Prostate gland (tissue), 2 donors: Measurements from ENCODE around the gene GOLM1. TPM values are rescaled to one million over a fixed set of nuclear protein-coding genes. Genes with fewer than 3 reads are reported as not detected.

Source experiments
- DNase-seq: peaks from one replicate; pipeline ENCODE4 v3.0.0-alpha.2; 2019; ENCODE audit warnings: low spot score
- H3K27ac ChIP-seq, 2 donors: fragments of 200-600 bp; sonication (generic); 2 replicates each; pipeline ENCODE4 v1.5.1; 2017 to 2019
- H3K27me3 ChIP-seq: fragments of 200-600 bp; sonication (generic); replicated peaks from 2 replicates; pipeline ENCODE4 v1.5.1; 2019; ENCODE audit not compliant: insufficient read depth
- H3K36me3 ChIP-seq, 2 donors: fragments of 200-600 bp; sonication (generic); 1 replicate in 1 of 2; 2 replicates in 1 of 2; pipeline versions ENCODE4 v1.5.1 to v1.8.1; 2017 to 2019
- H3K4me1 ChIP-seq: fragments of 200-600 bp; sonication (generic); replicated peaks from 2 replicates; pipeline ENCODE4 v1.5.1; 2019
- H3K4me3 ChIP-seq, 2 donors: fragments of 200-600 bp; sonication (generic); 2 replicates each; pipeline ENCODE4 v1.5.1; 2017 to 2019
- H3K9me3 ChIP-seq: fragments of 200-600 bp; sonication (generic); 2 replicates; pipeline ENCODE4 v1.5.1; 2017
- POLR2A ChIP-seq: fragments of 450-650 bp; IDR thresholded peaks from one replicate; pipeline ENCODE4 v1.6.1; 2016; ENCODE audit warnings: antibody characterized with exemption, mild to moderate bottlenecking
- POLR2AphosphoS5 ChIP-seq: sonication (generic); formaldehyde crosslinking; IDR thresholded peaks from one replicate; pipeline ENCODE4 v1.6.1; 2017; ENCODE audit warnings: antibody characterized with exemption
- whole genome bisulfite sequencing: methylation state at CpG from one replicate; pipeline ENCODE4 v1.1.5; 2018; 5-methylcytosine and 5-hydroxymethylcytosine counted together
- intact Hi-C: fragments of 100-400 bp; cut with DNase I; formaldehyde crosslinking; loops from one replicate; pipeline ENCODE4 v1.14.2; 2022
- total RNA-seq, 2 donors: library from RNA; depleted of rRNA; stranded (reverse); fragments of >200 nt; gene quantifications; one replicate each; pipeline ENCODE4 v1.1.0, GENCODE V29; 2016
- TF ChIP-seq, protein P1 (sequence below), 4 experiments: fragments of 200-600 bp in 2 of 4; fragments of 450-650 bp in 2 of 4; sonication (generic) in 2 of 4; IDR thresholded peaks; 1 replicate in 3 of 4; 2 replicates in 1 of 4; pipeline ENCODE4 v1.5.1; 2016 to 2019; ENCODE audit warnings: antibody characterized with exemption in 4 of 4, mild to moderate bottlenecking in 2 of 4, moderate library complexity in 2 of 4

Gene GOLM1
- total RNA-seq, 2 donors from 2014 or later: 53.4 to 162 TPM

DNA sequence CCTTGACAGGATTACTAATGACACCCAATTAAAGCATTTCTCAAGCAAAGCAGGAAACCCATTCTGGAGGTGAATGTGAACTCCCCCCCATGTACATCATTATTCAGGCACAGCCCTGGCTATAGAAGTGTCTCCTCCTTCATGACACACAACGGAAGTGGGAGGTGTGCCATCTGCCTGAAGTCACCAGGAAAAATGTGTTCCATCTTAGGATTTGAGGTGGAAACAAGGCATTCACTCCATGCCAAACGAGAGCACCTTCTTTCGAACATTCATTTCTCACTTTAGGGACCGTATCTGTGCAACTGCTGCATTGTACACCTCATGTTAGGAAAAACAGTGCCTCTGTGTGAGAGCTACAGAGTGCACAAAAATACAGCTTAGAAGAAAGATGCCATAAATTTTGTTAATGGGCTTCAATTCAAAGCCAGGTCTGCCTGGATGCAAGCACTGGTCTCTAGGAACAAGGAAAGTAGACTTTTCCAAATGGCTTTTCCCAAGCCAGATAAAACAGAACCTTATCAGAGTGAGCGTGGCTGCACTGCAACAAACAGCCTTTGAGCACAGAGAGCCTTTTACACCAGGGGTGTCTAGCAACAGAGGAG, 19.4 kb downstream of the GOLM1 start:
- 35% methylated on average over 5 of the region's 5 CpGs for WGBS
- TF ChIP-seq, protein P1, sequence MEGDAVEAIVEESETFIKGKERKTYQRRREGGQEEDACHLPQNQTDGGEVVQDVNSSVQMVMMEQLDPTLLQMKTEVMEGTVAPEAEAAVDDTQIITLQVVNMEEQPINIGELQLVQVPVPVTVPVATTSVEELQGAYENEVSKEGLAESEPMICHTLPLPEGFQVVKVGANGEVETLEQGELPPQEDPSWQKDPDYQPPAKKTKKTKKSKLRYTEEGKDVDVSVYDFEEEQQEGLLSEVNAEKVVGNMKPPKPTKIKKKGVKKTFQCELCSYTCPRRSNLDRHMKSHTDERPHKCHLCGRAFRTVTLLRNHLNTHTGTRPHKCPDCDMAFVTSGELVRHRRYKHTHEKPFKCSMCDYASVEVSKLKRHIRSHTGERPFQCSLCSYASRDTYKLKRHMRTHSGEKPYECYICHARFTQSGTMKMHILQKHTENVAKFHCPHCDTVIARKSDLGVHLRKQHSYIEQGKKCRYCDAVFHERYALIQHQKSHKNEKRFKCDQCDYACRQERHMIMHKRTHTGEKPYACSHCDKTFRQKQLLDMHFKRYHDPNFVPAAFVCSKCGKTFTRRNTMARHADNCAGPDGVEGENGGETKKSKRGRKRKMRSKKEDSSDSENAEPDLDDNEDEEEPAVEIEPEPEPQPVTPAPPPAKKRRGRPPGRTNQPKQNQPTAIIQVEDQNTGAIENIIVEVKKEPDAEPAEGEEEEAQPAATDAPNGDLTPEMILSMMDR (IDR thresholded peaks at IDR 0.05): no peak
- TF ChIP-seq POLR2AphosphoS5: no peak
- no peak for TF ChIP-seq POLR2A
- intact Hi-C loops: no loop called here
- Histone ChIP-seq H3K4me1 (no peaks in the 10 kb centered on the region), H3K4me3 (no peak overlapping the region), H3K27me3 (no peaks in the 10 kb centered on the region), H3K36me3 (no peaks in the 10 kb centered on the region), H3K9me3 (no peaks in the 10 kb centered on the region), H3K27ac (no peak overlapping the region)
- DNase-seq: no peak

DNA sequence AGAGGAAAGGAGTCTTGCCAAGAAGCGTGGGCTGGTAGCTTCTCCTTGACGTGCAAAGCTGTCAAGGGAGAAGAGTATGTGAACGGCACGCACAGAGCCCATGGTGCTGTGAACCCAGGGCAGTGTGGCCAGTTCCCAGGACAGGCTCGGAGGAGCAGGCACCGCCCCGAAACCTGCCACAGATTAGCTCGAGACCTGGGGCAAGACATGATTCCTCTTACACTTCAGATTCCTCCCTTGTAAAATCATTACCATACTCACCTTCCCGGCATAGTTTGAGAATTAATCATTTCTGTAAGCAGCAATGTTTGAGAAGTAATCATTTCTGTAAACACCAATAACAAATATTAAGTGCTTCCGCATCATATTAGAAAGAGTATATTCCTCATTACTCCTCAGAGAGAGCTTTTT, 19.9 kb downstream of the GOLM1 start:
- Histone ChIP-seq H3K27ac (no peak overlapping the region), H3K36me3 (no peaks in the 10 kb centered on the region), H3K4me1 (no peaks in the 10 kb centered on the region), H3K9me3 (no peaks in the 10 kb centered on the region), H3K4me3 (no peak overlapping the region), H3K27me3 (no peaks in the 10 kb centered on the region)
- TF ChIP-seq, protein P1 (IDR thresholded peaks at IDR 0.05): no peak
- TF ChIP-seq POLR2A: no peak
- no peak for TF ChIP-seq POLR2AphosphoS5
- 80% methylated on average over 10 of the region's 10 CpGs for WGBS
- no peak for DNase-seq
- intact Hi-C loops: no loop called here

DNA sequence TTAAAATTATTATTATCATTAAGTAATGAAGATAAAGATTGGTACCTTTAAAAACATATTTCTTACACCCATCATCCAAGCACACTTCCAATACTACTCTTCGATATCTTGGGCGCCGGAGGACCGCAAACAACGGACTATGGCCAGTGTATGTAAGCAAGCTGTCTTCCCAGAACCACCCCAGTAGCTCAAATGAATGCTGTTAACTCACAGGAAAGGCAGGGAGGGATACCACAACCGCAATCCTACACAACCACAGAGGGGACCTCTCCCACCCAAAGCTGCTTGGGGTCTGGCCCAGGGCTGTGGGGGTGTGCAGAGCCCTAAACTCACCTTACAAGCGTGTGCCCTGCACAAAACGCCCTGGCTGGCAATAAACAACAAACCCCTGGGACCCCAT, 20.6 kb downstream of the GOLM1 start:
- TF ChIP-seq, protein P1 (IDR thresholded peaks at IDR 0.05): no peak
- no peak for TF ChIP-seq POLR2AphosphoS5
- no peak for TF ChIP-seq POLR2A

GRCh38 chr9:86077276-86077675, 22.1 kb downstream of the GOLM1 start:
- Histone ChIP-seq H3K9me3 (no peaks in the 10 kb centered on the region), H3K4me1 (no peaks in the 10 kb centered on the region), H3K27me3 (no peaks in the 10 kb centered on the region), H3K4me3 (no peak overlapping the region), H3K36me3 (no peaks in the 10 kb centered on the region), H3K27ac (no peak overlapping the region)
- intact Hi-C loops: no loop called here
- no peak for DNase-seq
- TF ChIP-seq POLR2AphosphoS5: no peak
- TF ChIP-seq POLR2A: no peak
- TF ChIP-seq, protein P1 (IDR thresholded peaks at IDR 0.05): no peak
- 76% methylated on average over 13 of the region's 13 CpGs for WGBS

More for the DNA sequence above, 20.6 kb downstream of the GOLM1 start:
- Histone ChIP-seq H3K4me3 (no peak overlapping the region), H3K4me1 (no peaks in the 10 kb centered on the region), H3K36me3 (no peaks in the 10 kb centered on the region), H3K27ac (no peak overlapping the region), H3K27me3 (no peaks in the 10 kb centered on the region), H3K9me3 (no peaks in the 10 kb centered on the region)
- 97% methylated on average over 8 of the region's 8 CpGs for WGBS
- DNase-seq: no peak
- intact Hi-C loops: no loop called here
